Neural cell (in vitro differentiated cells): ENCODE results near the gene CHP1.

Experiments
- EP300 ChIP-seq: fragments of 450-650 bp; conservative IDR thresholded peaks from 2 replicates; pipeline ENCODE4 v1.6.1; 2014; ENCODE audit warnings: antibody characterized with exemption, mild to moderate bottlenecking, moderate library complexity; ENCODE audit not compliant: poor library complexity, severe bottlenecking
- EZH2 ChIP-seq: fragments of 200-600, 300-800 bp; shearing (Covaris generic), sonication (generic); IDR thresholded peaks from 2 replicates; pipeline ENCODE4 v1.6.1; 2014; ENCODE audit warnings: antibody characterized with exemption, low read length, borderline replicate concordance, mild to moderate bottlenecking; ENCODE audit not compliant: insufficient read depth, poor library complexity, severe bottlenecking
- MXI1 ChIP-seq: fragments of 450-650 bp; conservative IDR thresholded peaks from 2 replicates; pipeline ENCODE4 v1.6.1; 2014; ENCODE audit warnings: antibody characterized with exemption, mild to moderate bottlenecking; ENCODE audit not compliant: poor library complexity, severe bottlenecking
- POLR2AphosphoS5 ChIP-seq: IDR thresholded peaks from 2 replicates; pipeline ENCODE4 v1.6.1; 2012
- RAD21 ChIP-seq: fragments of 450-650 bp; conservative IDR thresholded peaks from 2 replicates; pipeline ENCODE4 v1.6.1; 2014; ENCODE audit warnings: antibody characterized with exemption, mild to moderate bottlenecking, moderate library complexity
- SMC3 ChIP-seq: fragments of 450-650 bp; conservative IDR thresholded peaks from 2 replicates; pipeline ENCODE4 v1.6.1; 2014; ENCODE audit warnings: antibody characterized with exemption, mild to moderate bottlenecking, moderate library complexity; ENCODE audit not compliant: poor library complexity
- TAF1 ChIP-seq: IDR thresholded peaks from 2 replicates; pipeline ENCODE4 v1.6.1; 2012; ENCODE audit warnings: low read depth
- TF ChIP-seq, protein P1 (sequence below): fragments of 450-650 bp; IDR thresholded peaks from 2 replicates; pipeline ENCODE4 v1.5.1; 2014; ENCODE audit warnings: antibody characterized with exemption, mild to moderate bottlenecking, moderate library complexity; ENCODE audit not compliant: poor library complexity, severe bottlenecking
- TF ChIP-seq, protein P2 (sequence below): IDR thresholded peaks from 2 replicates; pipeline ENCODE4 v1.6.1; 2012; ENCODE audit warnings: borderline replicate concordance

DNA sequence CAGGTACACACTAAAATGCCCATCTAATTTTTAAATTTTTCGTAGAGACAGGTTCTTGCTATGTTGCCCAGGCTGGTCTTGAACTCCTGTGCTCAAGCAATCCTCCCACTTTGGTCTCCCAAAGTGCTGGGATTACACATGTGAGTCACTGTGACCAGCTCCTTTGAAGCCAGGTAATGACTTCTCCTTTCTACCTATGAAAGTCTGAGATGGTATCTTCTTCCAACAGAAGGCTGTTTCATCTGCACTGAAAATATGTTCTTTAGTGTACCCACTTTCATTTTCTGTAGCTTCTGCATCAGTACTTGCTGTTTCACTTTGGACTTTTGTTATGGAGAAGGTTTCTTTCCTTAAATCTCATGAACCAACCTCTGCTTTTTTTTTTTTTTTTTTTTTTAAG is 92.5 kb downstream of the CHP1 start:
- no peak for TF ChIP-seq EZH2
- TF ChIP-seq, protein P1, sequence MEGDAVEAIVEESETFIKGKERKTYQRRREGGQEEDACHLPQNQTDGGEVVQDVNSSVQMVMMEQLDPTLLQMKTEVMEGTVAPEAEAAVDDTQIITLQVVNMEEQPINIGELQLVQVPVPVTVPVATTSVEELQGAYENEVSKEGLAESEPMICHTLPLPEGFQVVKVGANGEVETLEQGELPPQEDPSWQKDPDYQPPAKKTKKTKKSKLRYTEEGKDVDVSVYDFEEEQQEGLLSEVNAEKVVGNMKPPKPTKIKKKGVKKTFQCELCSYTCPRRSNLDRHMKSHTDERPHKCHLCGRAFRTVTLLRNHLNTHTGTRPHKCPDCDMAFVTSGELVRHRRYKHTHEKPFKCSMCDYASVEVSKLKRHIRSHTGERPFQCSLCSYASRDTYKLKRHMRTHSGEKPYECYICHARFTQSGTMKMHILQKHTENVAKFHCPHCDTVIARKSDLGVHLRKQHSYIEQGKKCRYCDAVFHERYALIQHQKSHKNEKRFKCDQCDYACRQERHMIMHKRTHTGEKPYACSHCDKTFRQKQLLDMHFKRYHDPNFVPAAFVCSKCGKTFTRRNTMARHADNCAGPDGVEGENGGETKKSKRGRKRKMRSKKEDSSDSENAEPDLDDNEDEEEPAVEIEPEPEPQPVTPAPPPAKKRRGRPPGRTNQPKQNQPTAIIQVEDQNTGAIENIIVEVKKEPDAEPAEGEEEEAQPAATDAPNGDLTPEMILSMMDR, result no peak
- no peak for TF ChIP-seq MXI1
- no peak for TF ChIP-seq RAD21
- TF ChIP-seq POLR2AphosphoS5, result no peak
- TF ChIP-seq EP300, result no peak
- TF ChIP-seq SMC3, result no peak
- TF ChIP-seq, protein P2, sequence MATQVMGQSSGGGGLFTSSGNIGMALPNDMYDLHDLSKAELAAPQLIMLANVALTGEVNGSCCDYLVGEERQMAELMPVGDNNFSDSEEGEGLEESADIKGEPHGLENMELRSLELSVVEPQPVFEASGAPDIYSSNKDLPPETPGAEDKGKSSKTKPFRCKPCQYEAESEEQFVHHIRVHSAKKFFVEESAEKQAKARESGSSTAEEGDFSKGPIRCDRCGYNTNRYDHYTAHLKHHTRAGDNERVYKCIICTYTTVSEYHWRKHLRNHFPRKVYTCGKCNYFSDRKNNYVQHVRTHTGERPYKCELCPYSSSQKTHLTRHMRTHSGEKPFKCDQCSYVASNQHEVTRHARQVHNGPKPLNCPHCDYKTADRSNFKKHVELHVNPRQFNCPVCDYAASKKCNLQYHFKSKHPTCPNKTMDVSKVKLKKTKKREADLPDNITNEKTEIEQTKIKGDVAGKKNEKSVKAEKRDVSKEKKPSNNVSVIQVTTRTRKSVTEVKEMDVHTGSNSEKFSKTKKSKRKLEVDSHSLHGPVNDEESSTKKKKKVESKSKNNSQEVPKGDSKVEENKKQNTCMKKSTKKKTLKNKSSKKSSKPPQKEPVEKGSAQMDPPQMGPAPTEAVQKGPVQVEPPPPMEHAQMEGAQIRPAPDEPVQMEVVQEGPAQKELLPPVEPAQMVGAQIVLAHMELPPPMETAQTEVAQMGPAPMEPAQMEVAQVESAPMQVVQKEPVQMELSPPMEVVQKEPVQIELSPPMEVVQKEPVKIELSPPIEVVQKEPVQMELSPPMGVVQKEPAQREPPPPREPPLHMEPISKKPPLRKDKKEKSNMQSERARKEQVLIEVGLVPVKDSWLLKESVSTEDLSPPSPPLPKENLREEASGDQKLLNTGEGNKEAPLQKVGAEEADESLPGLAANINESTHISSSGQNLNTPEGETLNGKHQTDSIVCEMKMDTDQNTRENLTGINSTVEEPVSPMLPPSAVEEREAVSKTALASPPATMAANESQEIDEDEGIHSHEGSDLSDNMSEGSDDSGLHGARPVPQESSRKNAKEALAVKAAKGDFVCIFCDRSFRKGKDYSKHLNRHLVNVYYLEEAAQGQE, result no peak
- no peak for TF ChIP-seq TAF1
